Uterus (tissue), 4 donors: ENCODE results near the gene CFAP20DC. TPM values are rescaled to one million over a fixed set of nuclear protein-coding genes. Genes with fewer than 3 reads are reported as not detected.
"Not testable (repeated sequence)": the region's sequence is repeated elsewhere in the genome, so short reads cannot be mapped to it uniquely, and the experiment has no call there.

Source experiments
- DNase-seq, 2 donors: peaks; one replicate each; pipeline ENCODE4 v3.0.0-alpha.2; 2019 to 2020
- H3K27ac ChIP-seq, 2 donors: fragments of 200-600 bp; sonication (generic); 1 replicate in 1 of 2; 2 replicates in 1 of 2; pipeline ENCODE4 v1.5.1; 2016 to 2018
- H3K27me3 ChIP-seq, 2 donors: fragments of 200-600 bp; sonication (generic); one replicate each; pipeline ENCODE4 v1.5.1; 2018 to 2019; ENCODE audit warnings: control low read depth in 1 of 2
- H3K36me3 ChIP-seq, 2 donors: fragments of 200-600 bp; sonication (generic); one replicate each; pipeline ENCODE4 v1.5.1; 2019; ENCODE audit warnings: control low read depth in 1 of 2
- H3K4me1 ChIP-seq, 2 donors: fragments of 200-600 bp; sonication (generic); one replicate each; pipeline ENCODE4 v1.5.1; 2018 to 2019; ENCODE audit warnings: control low read depth in 1 of 2
- H3K4me3 ChIP-seq, 2 donors: fragments of 200-600 bp; sonication (generic); 1 replicate in 1 of 2; 2 replicates in 1 of 2; pipeline ENCODE4 v1.5.1; 2018 to 2019; ENCODE audit warnings: mild to moderate bottlenecking in 1 of 2
- H3K9me3 ChIP-seq, 2 donors: fragments of 200-600 bp; sonication (generic); one replicate each; pipeline ENCODE4 v1.5.1; 2019; ENCODE audit warnings: control low read depth in 1 of 2
- POLR2A ChIP-seq, 2 donors: fragments of 450-650 bp; IDR thresholded peaks; one replicate each; pipeline ENCODE4 v1.6.1; 2016; ENCODE audit warnings: antibody characterized with exemption in 2 of 2, mild to moderate bottlenecking in 1 of 2, moderate library complexity in 1 of 2
- intact Hi-C: fragments of 100-400 bp; cut with DNase I; formaldehyde crosslinking; loops from one replicate; pipeline ENCODE4 v1.15.1; 2023; ENCODE audit warnings: low total_unique reads
- total RNA-seq, 4 donors: library from RNA; depleted of rRNA in 3 of 4; stranded (reverse); fragments of >200 nt in 3 of 4; gene quantifications; one replicate each; pipeline versions ENCODE4 v1.1.0 to v1.2.4, GENCODE V29; 2014 to 2023
- TF ChIP-seq, protein P1 (sequence below), 4 experiments: fragments of 200-600 bp in 2 of 4; fragments of 450-650 bp in 2 of 4; sonication (generic) in 2 of 4; IDR thresholded peaks; one replicate each; pipeline ENCODE4 v1.5.1; 2016 to 2019; ENCODE audit warnings: antibody characterized with exemption in 4 of 4, mild to moderate bottlenecking in 2 of 4, moderate library complexity in 1 of 4
- donor health status: DM: yes; HTN: yes; CAD: no.

The CFAP20DC gene
- total RNA-seq, 4 donors from 2014 or later, result under 0.01 to 5.1 TPM; not detected in 2

GRCh38 chr3:58900386-58900785 lies 149.4 kb downstream of the CFAP20DC start:
- no peak for DNase-seq
- Histone ChIP-seq H3K27me3 (no peaks in the 10 kb centered on the region), H3K36me3 (no peaks in the 10 kb centered on the region), H3K4me3 (no peak overlapping the region), H3K9me3 (no peaks in the 10 kb centered on the region), H3K27ac (peak overlapping the region in 1 of 2 donors; percentile 8), H3K4me1 (no peaks in the 10 kb centered on the region)
- intact Hi-C loops, result no loop called here
- TF ChIP-seq, protein P1, sequence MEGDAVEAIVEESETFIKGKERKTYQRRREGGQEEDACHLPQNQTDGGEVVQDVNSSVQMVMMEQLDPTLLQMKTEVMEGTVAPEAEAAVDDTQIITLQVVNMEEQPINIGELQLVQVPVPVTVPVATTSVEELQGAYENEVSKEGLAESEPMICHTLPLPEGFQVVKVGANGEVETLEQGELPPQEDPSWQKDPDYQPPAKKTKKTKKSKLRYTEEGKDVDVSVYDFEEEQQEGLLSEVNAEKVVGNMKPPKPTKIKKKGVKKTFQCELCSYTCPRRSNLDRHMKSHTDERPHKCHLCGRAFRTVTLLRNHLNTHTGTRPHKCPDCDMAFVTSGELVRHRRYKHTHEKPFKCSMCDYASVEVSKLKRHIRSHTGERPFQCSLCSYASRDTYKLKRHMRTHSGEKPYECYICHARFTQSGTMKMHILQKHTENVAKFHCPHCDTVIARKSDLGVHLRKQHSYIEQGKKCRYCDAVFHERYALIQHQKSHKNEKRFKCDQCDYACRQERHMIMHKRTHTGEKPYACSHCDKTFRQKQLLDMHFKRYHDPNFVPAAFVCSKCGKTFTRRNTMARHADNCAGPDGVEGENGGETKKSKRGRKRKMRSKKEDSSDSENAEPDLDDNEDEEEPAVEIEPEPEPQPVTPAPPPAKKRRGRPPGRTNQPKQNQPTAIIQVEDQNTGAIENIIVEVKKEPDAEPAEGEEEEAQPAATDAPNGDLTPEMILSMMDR (IDR thresholded peaks at IDR 0.05), result no peak
- no peak for TF ChIP-seq POLR2A (IDR thresholded peaks at IDR 0.05)

DNA sequence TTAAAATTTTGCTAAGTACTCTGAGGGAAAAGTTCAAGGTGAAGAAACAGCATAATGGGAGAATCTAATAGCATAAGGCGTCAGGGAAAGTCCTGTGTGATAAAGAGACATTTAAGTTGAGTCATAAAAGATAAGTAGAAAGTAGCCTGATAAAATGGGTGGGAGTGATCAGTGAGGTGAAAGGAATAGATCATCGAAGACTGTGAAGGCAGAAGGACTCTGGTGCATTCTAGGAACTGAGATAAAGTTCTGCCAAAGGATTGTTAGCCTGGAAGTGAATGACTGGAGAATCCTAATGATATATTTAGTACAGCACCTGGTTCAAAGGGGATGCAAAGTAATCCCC lies 149.9 kb downstream of the CFAP20DC start:
- H3K4me3 ChIP-seq, result no peak overlapping the region
- H3K27me3 ChIP-seq, result no peaks in the 10 kb centered on the region
- H3K36me3 ChIP-seq, result no peaks in the 10 kb centered on the region
- H3K4me1 ChIP-seq, result no peaks in the 10 kb centered on the region
- H3K9me3 ChIP-seq, result no peaks in the 10 kb centered on the region
- peak overlapping the region in 1 of 2 donors; percentile 8 for H3K27ac ChIP-seq
- intact Hi-C loops, result no loop called here
- no peak for DNase-seq
- TF ChIP-seq POLR2A (IDR thresholded peaks at IDR 0.05), result no peak
- TF ChIP-seq, protein P1 (IDR thresholded peaks at IDR 0.05), result no peak

GRCh38 chr3:58899159-58899952 lies 150.5 kb downstream of the CFAP20DC start:
- DNase-seq, result peak; percentile 25 to 54

GRCh38 chr3:58898513-58898912 lies 151.3 kb downstream of the CFAP20DC start:
- intact Hi-C loops, result no loop called here
- H3K27me3 ChIP-seq, result no peaks in the 10 kb centered on the region

More at GRCh38 chr3:58899159-58899952, 150.5 kb downstream of the CFAP20DC start:
- intact Hi-C loops, result no loop called here
- Histone ChIP-seq H3K9me3 (no peaks in the 10 kb centered on the region), H3K4me1 (no peaks in the 10 kb centered on the region), H3K4me3 (no peak overlapping the region), H3K27me3 (no peaks in the 10 kb centered on the region), H3K36me3 (no peaks in the 10 kb centered on the region), H3K27ac (peak overlapping the region in 1 of 2 donors; percentile 8)
- TF ChIP-seq, protein P1 (IDR thresholded peaks at IDR 0.05), result no peak
- TF ChIP-seq POLR2A (IDR thresholded peaks at IDR 0.05), result no peak

DNA sequence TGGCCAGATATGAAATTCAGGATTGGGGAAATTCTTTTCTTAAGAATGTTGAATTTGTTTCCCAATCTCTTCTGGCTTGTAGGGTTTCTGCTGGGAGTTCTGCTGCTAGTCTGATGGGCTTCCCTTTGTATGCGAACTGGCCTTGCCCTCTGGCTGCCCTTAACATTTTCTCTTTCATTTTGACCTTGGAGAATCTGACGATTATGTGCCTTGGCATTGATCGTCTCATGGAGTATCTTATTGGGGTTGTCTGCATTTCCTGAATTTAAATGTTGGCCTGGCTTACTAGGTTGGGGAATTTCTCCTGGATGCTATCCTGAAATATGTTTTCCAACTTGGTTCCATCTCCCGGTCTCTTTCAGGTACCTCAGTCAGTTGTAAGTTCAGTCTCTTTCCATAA lies 152.2 kb downstream of the CFAP20DC start:
- no peak for DNase-seq
- Histone ChIP-seq H3K4me3 (no peak overlapping the region), H3K27ac (no peak overlapping the region), H3K9me3 (no peaks in the 10 kb centered on the region), H3K4me1 (no peaks in the 10 kb centered on the region), H3K27me3 (no peaks in the 10 kb centered on the region), H3K36me3 (no peaks in the 10 kb centered on the region)
- intact Hi-C loops, result no loop called here
- TF ChIP-seq, protein P1 (IDR thresholded peaks at IDR 0.05), result no peak
- TF ChIP-seq POLR2A (IDR thresholded peaks at IDR 0.05), result no peak

More at GRCh38 chr3:58898513-58898912, 151.3 kb downstream of the CFAP20DC start:
- no peak overlapping the region for H3K27ac ChIP-seq
- no peaks in the 10 kb centered on the region for H3K36me3 ChIP-seq
- no peaks in the 10 kb centered on the region for H3K4me1 ChIP-seq
- no peak for DNase-seq
- H3K4me3 ChIP-seq, result no peak overlapping the region
- TF ChIP-seq POLR2A (IDR thresholded peaks at IDR 0.05), result no peak
- TF ChIP-seq, protein P1 (IDR thresholded peaks at IDR 0.05), result no peak
- no peaks in the 10 kb centered on the region for H3K9me3 ChIP-seq

DNA sequence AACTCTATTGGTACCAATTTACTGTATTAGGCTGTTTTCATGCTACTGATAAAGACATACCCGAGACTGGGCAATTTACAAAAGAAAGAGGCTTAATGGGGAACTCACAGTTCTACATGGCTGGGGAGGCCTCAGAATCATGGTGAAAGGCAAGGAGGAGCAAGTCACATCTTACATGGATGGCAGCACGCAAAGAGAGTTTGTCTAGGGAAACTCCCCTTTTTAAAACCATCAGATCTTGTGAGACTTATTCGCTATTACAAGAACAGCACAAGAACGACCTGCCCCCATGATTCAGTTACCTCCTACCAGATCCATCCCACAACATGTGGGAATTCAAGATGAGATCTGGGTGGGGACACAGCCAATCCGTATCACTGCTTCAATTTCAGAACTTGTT lies 154.1 kb downstream of the CFAP20DC start:
- H3K4me3 ChIP-seq, intact Hi-C loops, H3K27ac ChIP-seq, H3K36me3 ChIP-seq, H3K4me1 ChIP-seq, H3K27me3 ChIP-seq, H3K9me3 ChIP-seq, DNase-seq: not testable (repeated sequence)

GRCh38 chr3:58892526-58892925 lies 157.3 kb downstream of the CFAP20DC start:
- H3K27me3 ChIP-seq, H3K36me3 ChIP-seq, H3K9me3 ChIP-seq, H3K4me3 ChIP-seq, DNase-seq, intact Hi-C loops, H3K4me1 ChIP-seq, H3K27ac ChIP-seq: not testable (repeated sequence)
